Measurements from ENCODE around the gene SNX20. TPM values are rescaled to one million over a fixed set of nuclear protein-coding genes. Genes with fewer than 3 reads are reported as not detected.
A peak's percentile ranks its signal among the peaks of the same experiment; 100 is the strongest.

The SNX20 gene
- total RNA-seq, 2 experiments from 2014 or later = 83.9 to 98.5 TPM

- ChIA-PET POLR2A (no interaction called here), CTCF (no interaction called here)
These were observed 31.4 kb upstream of the SNX20 start for GRCh38 chr16:50712560-50712898.

GRCh38 chr16:50711862-50712559 lies 30.9 kb upstream of the SNX20 start:
- CTCF ChIA-PET = no interaction called here
- H3K27me3 Mint-ChIP-seq = no peaks in the 10 kb centered on the region
- H3K27ac Mint-ChIP-seq = no peak overlapping the region
- no peak overlapping the region for H3K4me3 Mint-ChIP-seq
- peaks cover 7% of the 10 kb centered on the region for H3K9me3 Mint-ChIP-seq
- H3K4me1 Mint-ChIP-seq = peaks cover 33% of the 10 kb centered on the region
- H3K36me3 Mint-ChIP-seq (ENCODE audit: low read depth) = peaks cover 15% of the 10 kb centered on the region
- DNase-seq = no peak
- POLR2A ChIA-PET = no interaction called here

More at GRCh38 chr16:50712560-50712898, 31.4 kb upstream of the SNX20 start:
- Mint-ChIP-seq H3K4me1 (peaks cover 33% of the 10 kb centered on the region), H3K36me3 (ENCODE audit: low read depth) (peaks cover 12% of the 10 kb centered on the region), H3K4me3 (no peak overlapping the region), H3K27ac (no peak overlapping the region), H3K27me3 (no peaks in the 10 kb centered on the region), H3K9me3 (peaks cover 2% of the 10 kb centered on the region)
- DNase-seq = no peak

- ChIA-PET POLR2A (no interaction called here), CTCF (interaction anchor here (1.3 kb wide), 1 partner anchor 19 kb away, joined by 3 read pairs; no protein-coding TSS in a partner anchor)
- no peak for DNase-seq
These were observed 29.9 kb upstream of the SNX20 start for GRCh38 chr16:50711040-50711439.

GRCh38 chr16:50709980-50710379 lies 28.9 kb upstream of the SNX20 start:
- ChIA-PET POLR2A (no interaction called here), CTCF (interaction anchor here (1.3 kb wide), 1 partner anchor 20 kb away, joined by 3 read pairs; no protein-coding TSS in a partner anchor)
- H3K4me3 Mint-ChIP-seq = no peak overlapping the region
- H3K9me3 Mint-ChIP-seq = peaks cover 20% of the 10 kb centered on the region
- no peaks in the 10 kb centered on the region for H3K27me3 Mint-ChIP-seq
- H3K36me3 Mint-ChIP-seq (ENCODE audit: low read depth) = peaks cover 28% of the 10 kb centered on the region
- peaks cover 36% of the 10 kb centered on the region for H3K4me1 Mint-ChIP-seq
- DNase-seq = no peak
- no peak overlapping the region for H3K27ac Mint-ChIP-seq

More at GRCh38 chr16:50711040-50711439, 29.9 kb upstream of the SNX20 start:
- Mint-ChIP-seq H3K4me3 (no peak overlapping the region), H3K4me1 (peaks cover 33% of the 10 kb centered on the region), H3K27ac (no peak overlapping the region), H3K27me3 (no peaks in the 10 kb centered on the region), H3K36me3 (ENCODE audit: low read depth) (peaks cover 19% of the 10 kb centered on the region), H3K9me3 (peaks cover 11% of the 10 kb centered on the region)

- ChIA-PET CTCF (interaction anchor here (0.8 to 1.9 kb wide), 4 partner anchors 9 to 44 kb away, joined by 3 to 5 read pairs (median 4); no protein-coding TSS in a partner anchor), POLR2A (no interaction called here)
- Mint-ChIP-seq H3K27ac (peak overlapping the region; percentile 25), H3K4me3 (no peak overlapping the region), H3K36me3 (ENCODE audit: low read depth) (peaks cover 34% of the 10 kb centered on the region), H3K4me1 (peaks cover 33% of the 10 kb centered on the region), H3K27me3 (no peaks in the 10 kb centered on the region), H3K9me3 (peaks cover 24% of the 10 kb centered on the region)
- DNase-seq = no peak
These were observed 28.1 kb upstream of the SNX20 start for GRCh38 chr16:50709061-50709684.

- Mint-ChIP-seq H3K9me3 (peaks cover 31% of the 10 kb centered on the region), H3K4me1 (peaks cover 33% of the 10 kb centered on the region), H3K36me3 (ENCODE audit: low read depth) (peaks cover 40% of the 10 kb centered on the region), H3K27ac (peak overlapping the region; percentile 46), H3K27me3 (no peaks in the 10 kb centered on the region), H3K4me3 (no peak overlapping the region)
- no peak for DNase-seq
- ChIA-PET POLR2A (no interaction called here), CTCF (interaction anchor here (0.8 to 1.9 kb wide), 4 partner anchors 8 to 43 kb away, joined by 3 to 5 read pairs (median 4); no protein-coding TSS in a partner anchor)
These were observed 27.4 kb upstream of the SNX20 start for GRCh38 chr16:50708373-50709060.

GRCh38 chr16:50706250-50706649 lies 25.1 kb upstream of the SNX20 start:
- CTCF ChIA-PET = no interaction called here

GRCh38 chr16:50705436-50706110 lies 24.5 kb upstream of the SNX20 start:
- Mint-ChIP-seq H3K27me3 (no peaks in the 10 kb centered on the region), H3K4me3 (no peak overlapping the region), H3K9me3 (peaks cover 34% of the 10 kb centered on the region), H3K4me1 (peaks cover 30% of the 10 kb centered on the region), H3K27ac (no peak overlapping the region), H3K36me3 (ENCODE audit: low read depth) (peaks cover 51% of the 10 kb centered on the region)
- CTCF ChIA-PET = interaction anchor here (1.3 to 1.5 kb wide), 2 partner anchors 101 to 681 kb away, joined by 3 read pairs; partner anchors contain the start of gene CNEP1R1
- POLR2A ChIA-PET = no interaction called here
- DNase-seq = no peak

More at GRCh38 chr16:50706250-50706649, 25.1 kb upstream of the SNX20 start:
- Mint-ChIP-seq H3K4me1 (peaks cover 30% of the 10 kb centered on the region), H3K27ac (no peak overlapping the region), H3K4me3 (no peak overlapping the region), H3K27me3 (no peaks in the 10 kb centered on the region), H3K9me3 (peaks cover 34% of the 10 kb centered on the region), H3K36me3 (ENCODE audit: low read depth) (peaks cover 46% of the 10 kb centered on the region)
- POLR2A ChIA-PET = no interaction called here
- no peak for DNase-seq

GRCh38 chr16:50704245-50704644 lies 23.1 kb upstream of the SNX20 start:
- H3K27me3 Mint-ChIP-seq = no peaks in the 10 kb centered on the region
- H3K4me3 Mint-ChIP-seq = no peak overlapping the region
- H3K9me3 Mint-ChIP-seq = peaks cover 34% of the 10 kb centered on the region
- DNase-seq = no peak
- H3K36me3 Mint-ChIP-seq (ENCODE audit: low read depth) = peaks cover 54% of the 10 kb centered on the region
- H3K4me1 Mint-ChIP-seq = peaks cover 28% of the 10 kb centered on the region
- no peak overlapping the region for H3K27ac Mint-ChIP-seq
- CTCF ChIA-PET = interaction anchor here (0.8 to 2.2 kb wide), 6 partner anchors 10 to 679 kb away, joined by 3 to 7 read pairs (median 4); partner anchors contain the start of genes CNEP1R1 and NOD2
- POLR2A ChIA-PET = no interaction called here

- H3K36me3 Mint-ChIP-seq (ENCODE audit: low read depth) = peaks cover 49% of the 10 kb centered on the region
- CTCF ChIA-PET = interaction anchor here (1.0 to 2.2 kb wide), 6 partner anchors 9 to 63 kb away, joined by 3 to 7 read pairs (median 4); partner anchors contain the start of gene NOD2
- H3K9me3 Mint-ChIP-seq = peaks cover 34% of the 10 kb centered on the region
- no peak overlapping the region for H3K27ac Mint-ChIP-seq
- H3K27me3 Mint-ChIP-seq = no peaks in the 10 kb centered on the region
- no peak overlapping the region for H3K4me3 Mint-ChIP-seq
- no peak for DNase-seq
- peaks cover 30% of the 10 kb centered on the region for H3K4me1 Mint-ChIP-seq
- POLR2A ChIA-PET = no interaction called here
These were observed 21.6 kb upstream of the SNX20 start for GRCh38 chr16:50702725-50703124.

GRCh38 chr16:50699326-50700159 lies 18.4 kb upstream of the SNX20 start:
- peaks cover 2% of the 10 kb centered on the region for H3K27me3 Mint-ChIP-seq
- H3K4me3 Mint-ChIP-seq = no peak overlapping the region
- POLR2A ChIA-PET = no interaction called here
- peaks cover 54% of the 10 kb centered on the region for H3K4me1 Mint-ChIP-seq
- peaks cover 28% of the 10 kb centered on the region for H3K36me3 Mint-ChIP-seq (ENCODE audit: low read depth)
- CTCF ChIA-PET = interaction anchor here (0.6 to 4.7 kb wide), 5 partner anchors 9 to 47 kb away, joined by 3 to 15 read pairs (median 4); no protein-coding TSS in a partner anchor
- H3K9me3 Mint-ChIP-seq = peaks cover 12% of the 10 kb centered on the region
- DNase-seq = no peak
- no peak overlapping the region for H3K27ac Mint-ChIP-seq

Measured in activated CD4-positive, alpha-beta T cell treated with anti-CD3 and anti-CD28 coated beads, Interleukin-2, amount 10 ng/mL, durations not matched to agents 7 days and 5 days (primary cell).